PC-9 (cell line): ENCODE data around the gene IFITM10. TPM values are rescaled to one million over a fixed set of nuclear protein-coding genes. Genes with fewer than 3 reads are reported as not detected.
A peak's percentile ranks its signal among the peaks of the same experiment; 100 is the strongest.

Experiments
- BruUV-seq: library from RNA; stranded (reverse); fragments of 400-500 nt; replicated peaks from 2 replicates; lab custom pipeline; 2021; lab: Mats Ljungman, UMichigan
- CTCF ChIA-PET: fragments of 300-600 bp; sonication (Branson Sonifier 250); formaldehyde crosslinking; loops from one replicate; lab custom pipeline; 2022; ENCODE audit warnings: antibody characterized with exemption; lab: Charles Lee
- POLR2A ChIA-PET: fragments of 300-600 bp; sonication (Branson Sonifier 250); formaldehyde crosslinking; loops from one replicate; lab custom pipeline; 2022; ENCODE audit warnings: antibody characterized with exemption; ENCODE audit not compliant: unreplicated experiment; lab: Charles Lee
- DNase-seq, 2 experiments: peaks; one replicate each; pipeline versions ENCODE4 v3.0.0 to v3.0.0-alpha.2; 2015 to 2022; ENCODE audit warnings: mixed read lengths in 1 of 2
- H2AFZ ChIP-seq: fragments of 200-600 bp; sonication (generic); 2 replicates; pipeline ENCODE4 v1.8.1; 2017; ENCODE audit warnings: antibody characterized with exemption
- H3F3A ChIP-seq: fragments of 200-600 bp; sonication (generic); 2 replicates; pipeline ENCODE4 v1.8.1; 2017; ENCODE audit warnings: antibody characterized with exemption, mild to moderate bottlenecking, low read depth; ENCODE audit not compliant: insufficient read depth
- H3K27ac ChIP-seq: fragments of 200-600 bp; sonication (generic); 2 replicates; pipeline ENCODE4 v1.6.1; 2016; ENCODE audit warnings: mixed run types
- H3K27me3 ChIP-seq: fragments of 200-600 bp; sonication (generic); 2 replicates; pipeline ENCODE4 v1.6.1; 2016; ENCODE audit warnings: low read depth, mixed run types; ENCODE audit not compliant: insufficient read depth
- H3K36me3 ChIP-seq: fragments of 200-600 bp; sonication (generic); 2 replicates; pipeline ENCODE4 v1.6.1; 2016; ENCODE audit warnings: low read depth, mixed run types
- H3K4me1 ChIP-seq: fragments of 200-600 bp; sonication (generic); replicated peaks from 2 replicates; pipeline ENCODE4 v1.6.1; 2016; ENCODE audit warnings: mixed run types; ENCODE audit not compliant: insufficient read depth
- H3K4me2 ChIP-seq: fragments of 200-600 bp; sonication (generic); 2 replicates; pipeline ENCODE4 v1.6.1; 2017; ENCODE audit warnings: mixed run types
- H3K4me3 ChIP-seq: fragments of 200-600 bp; sonication (generic); 2 replicates; pipeline ENCODE4 v1.6.1; 2016; ENCODE audit warnings: mixed run types
- H3K79me2 ChIP-seq: fragments of 200-600 bp; sonication (generic); 2 replicates; pipeline ENCODE4 v1.6.1; 2017; ENCODE audit warnings: low read depth, mixed run types
- H3K9me2 ChIP-seq: fragments of 200-600 bp; sonication (generic); 2 replicates; pipeline ENCODE4 v1.8.1; 2017; ENCODE audit warnings: mild to moderate bottlenecking; ENCODE audit not compliant: insufficient read depth
- H3K9me3 ChIP-seq: fragments of 200-600 bp; sonication (generic); 2 replicates; pipeline ENCODE4 v1.8.1; 2016; ENCODE audit warnings: low read depth; ENCODE audit not compliant: insufficient read depth
- H4K20me1 ChIP-seq: fragments of 200-600 bp; sonication (generic); 2 replicates; pipeline ENCODE4 v1.8.1; 2017; ENCODE audit not compliant: insufficient read depth
- CTCF ChIP-seq: fragments of 200-600 bp; sonication (generic); conservative IDR thresholded peaks from 2 replicates; pipeline ENCODE4 v1.6.1; 2017; ENCODE audit warnings: mixed run types, antibody characterized with exemption, mild to moderate bottlenecking, moderate library complexity
- EZH2 ChIP-seq: fragments of 200-600 bp; sonication (generic); IDR thresholded peaks from 2 replicates; pipeline ENCODE4 v1.8.0; 2017; ENCODE audit warnings: antibody characterized with exemption, low read depth
- intact Hi-C: fragments of 100-400 bp; cut with micrococcal nuclease; formaldehyde crosslinking; loops from one replicate; pipeline ENCODE4 v1.10.0; 2022; ENCODE audit not compliant: unreplicated experiment
- total RNA-seq: library from RNA; stranded (reverse); gene quantifications from 2 replicates; pipeline ENCODE4 v1.2.3, GENCODE V29; 2021

The IFITM10 gene
- total RNA-seq, 1 experiment from 2014 or later, result 5.5 TPM

- Histone ChIP-seq H3K4me3 (peak overlapping the region; percentile 66), H3K27me3 (no peaks in the 10 kb centered on the region), H3K4me1 (peaks cover 26% of the 10 kb centered on the region), H3K36me3 (0 out of 2 replicates have a peak, but pooled peaks cover 4% of the 10 kb centered on the region), H3K79me2 (peaks cover 44% of the 10 kb centered on the region), H3K27ac (peak overlapping the region; percentile 80), H3F3A (peaks cover 11% of the 10 kb centered on the region; the same call in 1 of the 2 replicates), H3K9me2 (no peaks in the 10 kb centered on the region), H3K9me3 (no peaks in the 10 kb centered on the region), H4K20me1 (no peaks in the 10 kb centered on the region), H2AFZ (no peak overlapping the region), H3K4me2 (peak overlapping the region; percentile 85)
- DNase-seq, result peak; percentile 80 to 84
- CTCF ChIA-PET, result interaction anchor here (0.6 to 1.3 kb wide), 6 partner anchors 15 to 454 kb away, joined by 3 to 9 read pairs (median 3); partner anchors contain the start of genes SYT8 and TOLLIP
- POLR2A ChIA-PET, result interaction anchor here (0.6 to 1.3 kb wide), 4 partner anchors 16 to 71 kb away, joined by 3 to 12 read pairs (median 6); partner anchors contain the start of gene SYT8
- TSS peak; percentile 85 for BruUV-seq
- intact Hi-C loops, result loop anchor here (1.0 kb wide), 1 partner anchor 34 kb away; no protein-coding TSS in a partner anchor
- TF ChIP-seq EZH2, result no peak
- no peak for TF ChIP-seq CTCF
Observed at GRCh38 chr11:1762537-1763302, 12.3 kb upstream of the IFITM10 start.

- TF ChIP-seq EZH2, result no peak
- no TSS peak for BruUV-seq
- H2AFZ ChIP-seq, result no peak overlapping the region
- H3K4me2 ChIP-seq, result peak overlapping the region; percentile 85
- H3F3A ChIP-seq, result peaks cover 11% of the 10 kb centered on the region; the same call in 1 of the 2 replicates
- 0 out of 2 replicates have a peak, but pooled peaks cover 4% of the 10 kb centered on the region for H3K36me3 ChIP-seq
- intact Hi-C loops, result loop anchor here (1.0 to 2.0 kb wide), 2 partner anchors 34 to 67 kb away; no protein-coding TSS in a partner anchor
- no peaks in the 10 kb centered on the region for H3K9me2 ChIP-seq
- H3K4me1 ChIP-seq, result peaks cover 26% of the 10 kb centered on the region
- 0 out of 2 replicates have a peak overlapping the region, but pooled peaks have one; percentile 39 for H3K27ac ChIP-seq
- DNase-seq, result no peak
- ChIA-PET POLR2A (interaction anchor here (0.6 to 1.3 kb wide), 4 partner anchors 17 to 72 kb away, joined by 3 to 12 read pairs (median 6); partner anchors contain the start of gene SYT8), CTCF (interaction anchor here (0.6 to 1.3 kb wide), 6 partner anchors 16 to 453 kb away, joined by 3 to 9 read pairs (median 3); partner anchors contain the start of genes SYT8 and TOLLIP)
- H3K4me3 ChIP-seq, result peak overlapping the region; percentile 66
- H3K9me3 ChIP-seq, result no peaks in the 10 kb centered on the region
- H3K79me2 ChIP-seq, result peaks cover 44% of the 10 kb centered on the region
- no peaks in the 10 kb centered on the region for H3K27me3 ChIP-seq
- H4K20me1 ChIP-seq, result no peaks in the 10 kb centered on the region
Observed at GRCh38 chr11:1761857-1762536, 11.6 kb upstream of the IFITM10 start.

- Histone ChIP-seq H3K27ac (peak overlapping the region; percentile 50; the same call in 1 of the 2 replicates), H4K20me1 (no peaks in the 10 kb centered on the region), H3K9me2 (no peaks in the 10 kb centered on the region), H3F3A (peaks cover 11% of the 10 kb centered on the region; the same call in 1 of the 2 replicates), H2AFZ (no peak overlapping the region), H3K36me3 (0 out of 2 replicates have a peak, but pooled peaks cover 4% of the 10 kb centered on the region), H3K4me3 (peak overlapping the region; percentile 66), H3K79me2 (peaks cover 44% of the 10 kb centered on the region), H3K27me3 (no peaks in the 10 kb centered on the region), H3K4me2 (peak overlapping the region; percentile 85), H3K9me3 (no peaks in the 10 kb centered on the region), H3K4me1 (peaks cover 26% of the 10 kb centered on the region)
- intact Hi-C loops, result loop anchor here (2.0 kb wide), 1 partner anchor 66 kb away; no protein-coding TSS in a partner anchor
- ChIA-PET CTCF (interaction anchor here (0.8 to 1.3 kb wide), 2 partner anchors 72 to 109 kb away, joined by 3 to 5 read pairs; no protein-coding TSS in a partner anchor), POLR2A (interaction anchor here (0.6 kb wide), 1 partner anchor 17 kb away, joined by 3 read pairs; no protein-coding TSS in a partner anchor)
- BruUV-seq, result no TSS peak
- no peak for DNase-seq
- TF ChIP-seq CTCF (no peak), EZH2 (no peak)
Observed at GRCh38 chr11:1761110-1761856, 10.9 kb upstream of the IFITM10 start.
